ENCODE data around the gene MSH3.

Gene MSH3

DNA sequence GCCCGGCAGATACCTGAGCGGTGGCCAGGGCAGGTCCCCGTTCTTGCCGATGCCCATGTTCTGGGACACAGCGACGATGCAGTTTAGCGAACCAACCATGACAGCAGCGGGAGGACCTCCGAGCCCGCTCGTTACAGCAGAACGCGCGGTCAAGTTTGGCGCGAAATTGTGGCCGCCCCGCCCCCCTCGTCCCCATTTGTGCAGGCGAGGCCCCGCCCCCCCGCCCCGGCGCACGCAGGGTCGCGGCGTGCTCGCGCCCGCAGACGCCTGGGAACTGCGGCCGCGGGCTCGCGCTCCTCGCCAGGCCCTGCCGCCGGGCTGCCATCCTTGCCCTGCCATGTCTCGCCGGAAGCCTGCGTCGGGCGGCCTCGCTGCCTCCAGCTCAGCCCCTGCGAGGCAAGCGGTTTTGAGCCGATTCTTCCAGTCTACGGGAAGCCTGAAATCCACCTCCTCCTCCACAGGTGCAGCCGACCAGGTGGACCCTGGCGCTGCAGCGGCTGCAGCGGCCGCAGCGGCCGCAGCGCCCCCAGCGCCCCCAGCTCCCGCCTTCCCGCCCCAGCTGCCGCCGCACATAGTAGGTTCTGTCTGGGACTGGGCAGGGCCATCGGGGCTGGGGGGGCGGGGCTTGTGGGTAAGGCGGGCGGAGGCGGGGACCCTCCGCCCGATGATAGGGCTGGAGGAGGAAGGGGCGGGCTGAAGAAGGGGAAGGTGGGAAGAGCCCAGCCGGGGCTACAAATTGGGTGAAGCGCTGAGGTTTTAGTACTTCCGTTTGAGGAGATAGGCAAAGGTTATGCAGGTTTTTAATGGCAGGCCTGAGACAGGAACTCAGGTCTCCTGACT, at the start of gene MSH3, which contains the start of gene DHFR:
MSH3 (plus strand) TSS at position 262 of the 840 bp plus-strand sequence; CDS start at position 338, 76 bp downstream.
DHFR (minus strand) TSS at position 593 of the 840 bp plus-strand sequence; CDS start at position 99, 494 bp downstream.
- DNase-seq (ENCODE audit: low read depth) = peak; percentile 79

DNA sequence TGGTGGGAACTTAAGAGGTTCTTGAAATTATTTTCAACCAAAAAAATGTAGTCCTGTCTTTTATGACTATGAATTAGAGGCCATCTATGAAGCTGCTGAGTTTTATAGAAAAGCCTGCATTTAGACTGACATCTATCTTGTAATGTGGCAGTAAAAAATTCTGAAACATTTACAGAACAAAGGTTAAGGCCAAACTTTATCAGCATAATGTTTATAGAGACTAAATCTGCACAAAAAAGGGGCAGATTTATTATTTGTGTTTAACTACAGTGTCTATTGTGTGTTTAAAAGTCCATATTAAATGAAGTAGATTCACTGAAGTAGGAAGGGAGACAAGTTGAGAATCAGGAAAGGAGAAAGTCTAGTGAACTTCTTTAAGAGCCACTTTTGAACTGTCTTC, 47.1 kb upstream of the MSH3 start:
- DNase-seq (ENCODE audit: low read depth) = no peak

DNA sequence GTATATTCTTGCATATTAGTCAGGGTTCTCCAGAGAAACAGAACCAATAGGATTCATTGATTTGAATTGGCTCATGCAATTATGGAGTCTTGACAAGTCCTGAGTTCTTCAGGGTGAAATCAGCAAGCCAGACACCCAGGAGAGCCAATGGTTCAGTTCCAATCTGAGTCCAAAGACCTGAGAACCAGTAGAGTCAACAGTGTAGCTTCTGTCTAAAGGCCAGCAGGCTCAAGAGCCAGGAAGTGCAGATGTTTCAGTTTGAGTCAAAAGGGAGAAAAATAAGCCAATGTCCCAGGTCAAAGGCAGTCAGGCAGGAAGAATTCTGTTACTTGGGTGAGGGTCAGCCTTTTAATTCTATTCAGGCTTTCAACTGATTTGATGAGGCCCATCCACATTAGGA, 46.6 kb upstream of the MSH3 start:
- no peak for DNase-seq (ENCODE audit: low read depth)

DNA sequence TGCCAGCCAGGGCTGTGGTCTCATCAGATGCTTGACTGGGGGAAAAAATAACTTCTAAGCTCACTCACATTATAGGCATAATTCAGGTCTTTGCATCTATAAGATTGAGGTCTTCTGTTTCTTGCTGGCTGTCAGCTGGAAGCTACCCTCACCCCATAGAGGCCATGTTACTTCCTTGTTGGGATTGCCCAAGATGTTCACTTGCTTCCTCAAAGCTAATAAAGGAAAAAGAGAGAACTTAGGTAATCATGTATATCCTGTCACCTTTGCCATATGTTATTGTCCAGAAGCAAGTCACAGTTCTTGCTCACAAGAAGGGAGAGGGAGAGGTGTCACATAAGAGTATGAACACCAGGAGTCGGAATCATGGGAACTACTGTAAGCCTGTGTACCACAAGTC, 45.7 kb upstream of the MSH3 start:
- DNase-seq (ENCODE audit: low read depth) = no peak

DNA sequence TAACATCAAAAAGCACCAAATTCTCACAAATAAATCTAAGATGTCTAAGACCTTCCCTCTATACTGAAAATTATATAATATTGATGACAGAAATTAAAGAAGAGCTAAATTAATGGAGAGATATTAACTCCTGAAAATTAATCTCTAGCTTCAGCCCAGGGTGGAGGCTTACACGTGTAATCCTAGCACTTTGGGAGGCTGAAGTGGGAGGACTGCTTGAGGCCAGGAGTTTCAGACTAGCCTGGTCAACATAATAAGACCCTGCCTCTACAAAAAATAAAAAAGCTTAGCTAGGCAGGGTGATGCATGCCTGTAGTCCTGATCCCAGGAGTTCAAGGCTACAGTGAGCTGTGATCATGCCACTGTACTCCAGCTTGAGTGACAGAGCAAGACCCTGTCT, 44.8 kb upstream of the MSH3 start:
- DNase-seq (ENCODE audit: low read depth) = no peak

DNA sequence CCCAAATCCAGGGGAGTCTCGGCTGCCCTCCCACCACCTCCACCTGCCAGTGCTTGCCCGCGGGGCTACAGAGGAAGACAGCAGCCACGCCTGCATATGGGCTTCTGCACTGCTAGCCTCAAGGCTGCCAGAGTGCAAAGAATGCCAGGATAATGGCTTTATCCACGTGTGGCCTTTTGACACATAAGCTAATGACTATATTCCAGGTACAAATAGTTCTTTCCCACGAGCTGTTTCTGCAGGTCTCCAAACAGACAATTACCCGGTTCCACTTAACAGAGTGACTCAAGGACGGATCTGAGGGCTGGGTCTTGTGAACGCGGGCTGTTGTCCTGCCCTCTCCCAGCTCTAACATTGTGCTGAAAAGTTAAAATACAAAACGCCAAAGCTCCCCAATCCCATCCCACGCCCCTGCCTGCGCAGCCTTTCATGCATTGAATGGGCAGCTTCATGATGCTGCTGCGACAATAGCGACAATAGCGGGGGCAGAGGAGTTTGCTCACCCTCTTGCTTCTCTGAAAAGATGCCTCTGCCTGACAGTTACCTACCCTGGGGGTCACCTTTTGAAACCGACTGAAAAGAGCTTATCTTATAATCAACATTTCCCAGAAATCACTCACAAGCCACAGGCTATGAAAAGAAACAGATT, 39.1 kb upstream of the MSH3 start:
- no peak for DNase-seq (ENCODE audit: low read depth)

DNA sequence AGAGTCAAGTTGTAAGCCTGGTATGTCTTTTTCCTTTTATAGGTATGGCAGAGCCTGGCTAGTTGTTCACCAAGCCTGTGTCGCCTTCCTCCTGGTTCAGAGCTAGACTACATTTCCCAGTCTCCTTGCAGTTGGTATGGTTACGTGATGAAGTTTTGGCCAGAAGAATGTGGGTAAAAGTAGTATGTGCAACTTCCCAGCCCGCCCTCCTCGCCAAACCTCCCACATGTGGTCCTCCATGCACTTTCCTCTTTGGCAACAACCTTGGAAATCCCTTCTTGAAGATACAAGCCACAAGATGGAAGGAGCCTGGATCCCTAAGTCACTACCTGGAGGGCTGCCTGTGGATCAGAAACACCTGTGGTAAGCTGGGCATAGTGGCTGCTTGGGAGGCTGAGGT, 36.0 kb upstream of the MSH3 start:
- DNase-seq (ENCODE audit: low read depth) = no peak

DNA sequence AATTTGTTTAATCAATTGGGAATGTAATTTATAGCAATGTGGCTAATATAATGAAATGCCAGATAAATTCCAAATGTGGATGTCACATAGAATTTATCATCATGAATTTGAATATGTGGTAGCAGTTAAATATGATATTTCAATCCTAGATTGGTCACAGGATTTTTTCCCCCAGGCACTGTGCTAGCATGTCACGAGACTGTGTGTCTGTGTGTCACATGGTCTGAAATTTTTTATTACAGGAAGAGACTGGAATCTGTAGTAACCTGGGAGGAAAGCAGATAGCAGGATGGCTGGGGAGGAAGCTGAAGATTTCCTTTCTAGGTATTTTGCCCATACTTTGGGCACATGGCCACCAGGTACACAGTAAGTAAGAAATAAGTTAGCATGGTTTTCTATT, 35.4 kb upstream of the MSH3 start:
- DNase-seq (ENCODE audit: low read depth) = no peak

DNA sequence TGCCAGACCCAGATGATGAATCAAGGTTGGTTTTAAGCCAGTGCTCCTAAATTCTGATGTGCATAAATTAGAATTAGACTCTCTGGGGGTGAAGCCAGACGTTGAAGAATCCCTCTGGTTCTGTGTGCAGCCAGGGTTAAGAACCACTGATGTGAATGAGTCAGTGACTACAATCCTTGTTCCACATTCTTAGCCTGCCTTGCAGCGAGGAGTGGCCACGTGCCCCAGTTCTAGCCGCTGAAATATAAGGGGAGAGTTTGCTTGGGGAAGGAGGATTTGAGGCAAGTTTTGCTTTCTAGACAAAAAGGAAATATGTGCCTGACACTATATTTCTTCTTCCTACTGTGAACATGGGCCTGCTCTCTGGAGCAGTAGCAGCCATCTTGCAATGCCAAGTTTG, 34.2 kb upstream of the MSH3 start:
- DNase-seq (ENCODE audit: low read depth) = no peak

DNA sequence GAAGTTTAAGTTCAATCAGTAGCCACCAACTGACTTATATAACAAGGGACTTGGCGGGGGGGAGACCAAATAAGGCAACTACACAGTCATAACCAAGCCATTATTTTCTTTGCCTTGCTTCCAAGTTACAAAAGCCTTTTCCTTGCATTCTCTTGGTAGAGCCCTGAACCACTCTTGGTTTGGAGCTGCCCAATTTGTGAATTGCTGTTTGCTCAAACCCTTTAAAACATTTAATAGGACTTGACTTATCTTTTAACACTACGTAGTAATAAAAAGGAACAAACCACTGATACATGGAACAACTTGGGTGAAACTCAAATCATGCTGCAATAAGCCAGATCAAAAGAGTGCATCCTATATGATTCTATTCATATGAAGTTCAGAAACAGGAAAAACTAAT, 31.7 kb upstream of the MSH3 start:
- DNase-seq (ENCODE audit: low read depth) = peak; percentile 15

DNA sequence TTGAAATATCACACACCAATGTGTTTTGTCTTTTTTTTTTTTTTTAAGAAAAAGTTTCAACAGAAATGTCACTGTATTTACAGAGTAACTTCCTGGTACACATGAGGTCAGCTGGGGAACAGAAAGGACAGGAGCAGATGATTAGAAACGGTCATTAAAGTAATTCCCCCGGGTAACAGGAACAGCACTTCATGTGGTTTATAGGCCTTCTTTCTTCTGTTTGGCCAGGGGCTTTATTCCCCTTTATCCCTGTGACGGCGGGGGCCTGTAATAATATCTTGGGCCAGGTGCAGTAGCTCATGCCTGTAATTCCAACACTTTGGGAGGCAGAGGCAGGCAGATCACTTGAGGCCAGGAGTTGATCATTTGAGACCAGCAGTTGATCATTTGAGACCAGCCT, 30.5 kb upstream of the MSH3 start:
- no peak for DNase-seq (ENCODE audit: low read depth)

DNA sequence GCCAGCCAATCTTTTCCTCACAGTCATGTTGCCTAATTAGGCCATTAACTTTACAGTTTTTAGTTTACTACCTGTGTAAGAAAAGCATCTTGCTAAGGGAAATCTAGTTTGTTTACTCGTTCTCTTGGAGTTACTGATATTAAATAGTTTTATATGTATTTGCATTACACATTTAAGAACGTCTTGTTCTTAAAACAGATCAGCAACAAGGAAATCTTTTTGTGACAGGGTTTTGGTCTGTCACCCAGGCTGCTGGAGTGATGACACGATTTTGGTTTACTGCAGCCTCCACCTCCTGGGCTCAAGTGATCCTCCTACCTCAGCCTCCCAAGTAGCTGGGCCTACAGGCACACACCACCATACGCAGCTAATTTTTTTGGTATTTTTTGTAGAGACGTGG, 29.2 kb upstream of the MSH3 start:
- DNase-seq (ENCODE audit: low read depth) = no peak

DNA sequence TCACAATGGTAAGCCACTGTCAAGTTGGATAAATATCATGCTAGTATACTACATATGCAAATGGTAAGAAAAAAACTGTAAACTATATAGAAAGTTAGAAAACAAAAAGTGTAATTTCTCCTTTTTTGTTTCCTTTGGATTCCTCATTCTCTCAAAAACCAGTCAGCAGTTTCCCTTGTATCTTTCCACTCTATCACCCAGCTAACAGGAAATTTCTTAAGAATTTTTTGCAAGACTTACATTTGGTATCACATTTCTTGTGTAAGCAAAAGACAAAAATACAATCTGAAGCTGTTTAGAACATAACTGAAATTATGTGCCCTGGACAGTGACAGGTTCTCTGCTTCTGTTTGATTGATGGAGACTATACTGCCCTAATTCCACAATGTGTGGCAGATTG, 25.2 kb upstream of the MSH3 start:
- no peak for DNase-seq (ENCODE audit: low read depth)

DNA sequence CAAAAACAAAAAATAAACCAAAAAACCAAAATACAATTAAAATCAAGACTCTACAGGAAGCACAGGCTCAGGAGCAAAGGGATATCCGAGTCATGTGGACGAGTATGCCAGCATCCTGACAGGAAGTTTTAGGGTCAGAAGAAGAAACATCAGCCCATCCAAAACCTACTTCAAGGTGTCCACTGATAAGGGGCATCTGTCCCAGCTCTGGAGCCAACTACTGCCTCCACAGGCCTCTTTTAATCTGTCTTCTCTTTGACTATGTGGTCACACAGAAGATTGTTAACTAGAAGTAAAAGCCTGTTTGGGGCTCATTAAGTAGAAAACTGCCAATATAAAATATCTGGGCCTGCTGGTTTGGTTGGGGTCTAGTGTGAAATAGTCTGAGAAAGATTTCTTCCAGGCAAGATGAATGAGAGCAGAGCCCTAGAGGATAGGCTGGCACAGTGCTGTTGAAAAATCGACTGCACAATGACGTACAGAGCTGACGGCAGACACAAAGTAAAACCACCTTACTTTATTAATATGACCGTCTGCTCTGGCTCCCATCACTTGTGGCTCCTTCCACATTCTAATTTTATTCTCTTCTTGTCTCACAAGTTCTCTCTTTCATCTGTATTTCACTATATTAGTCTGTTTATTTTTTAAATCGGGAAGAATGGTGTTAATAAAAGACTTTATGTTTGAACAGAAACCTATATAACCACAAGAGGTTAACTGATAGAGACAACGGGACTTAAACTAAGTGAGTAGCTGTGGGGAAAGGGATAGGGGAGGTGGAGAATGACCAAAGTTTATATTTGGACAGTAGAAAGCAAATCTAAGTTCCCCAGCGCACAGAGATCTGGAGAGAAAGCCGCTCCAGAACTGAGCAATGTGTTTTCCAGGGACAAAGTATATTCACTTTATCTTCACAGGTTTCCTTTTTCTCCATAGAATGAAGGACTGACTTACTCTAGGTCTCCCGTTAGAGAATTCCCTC, 22.9 kb upstream of the MSH3 start:
- DNase-seq (ENCODE audit: low read depth) = no peak

DNA sequence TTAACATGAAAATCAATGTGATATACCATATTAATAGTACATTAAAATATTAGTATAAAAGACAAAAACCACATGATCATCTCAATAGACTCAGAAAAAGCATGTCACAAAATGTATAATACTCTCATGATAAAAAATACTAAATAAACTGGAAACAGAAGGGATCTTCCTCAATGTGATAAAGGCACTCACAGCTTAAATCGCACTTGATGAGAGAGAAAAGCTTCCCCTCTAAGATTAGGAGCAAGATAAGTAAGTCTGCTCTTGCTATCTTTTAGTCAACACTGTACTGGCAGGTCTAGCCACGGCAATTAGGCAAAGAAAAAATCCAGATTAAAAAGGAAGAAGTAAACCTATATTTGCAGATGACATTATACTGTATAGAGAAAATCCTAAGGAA, 21.8 kb upstream of the MSH3 start:
- no peak for DNase-seq (ENCODE audit: low read depth)

DNA sequence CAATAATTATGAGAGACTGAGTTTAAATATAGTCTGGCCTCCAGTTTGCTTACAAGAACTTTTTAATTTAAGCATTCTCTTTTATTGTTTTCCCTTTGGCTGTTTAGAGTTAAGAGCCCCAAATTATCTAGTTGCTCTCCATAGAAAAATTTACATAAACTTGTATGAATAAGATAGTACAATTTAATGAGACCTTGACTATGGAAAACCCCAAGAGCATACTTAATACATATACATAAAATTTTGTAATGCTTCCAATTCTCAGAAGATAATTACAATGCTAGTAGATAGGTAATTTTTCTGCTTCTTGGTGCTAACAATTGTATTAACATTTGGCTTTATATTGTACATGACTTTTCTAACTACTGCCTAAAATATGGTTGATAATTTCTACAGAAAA, 20.3 kb upstream of the MSH3 start:
- DNase-seq (ENCODE audit: low read depth) = no peak

DNA sequence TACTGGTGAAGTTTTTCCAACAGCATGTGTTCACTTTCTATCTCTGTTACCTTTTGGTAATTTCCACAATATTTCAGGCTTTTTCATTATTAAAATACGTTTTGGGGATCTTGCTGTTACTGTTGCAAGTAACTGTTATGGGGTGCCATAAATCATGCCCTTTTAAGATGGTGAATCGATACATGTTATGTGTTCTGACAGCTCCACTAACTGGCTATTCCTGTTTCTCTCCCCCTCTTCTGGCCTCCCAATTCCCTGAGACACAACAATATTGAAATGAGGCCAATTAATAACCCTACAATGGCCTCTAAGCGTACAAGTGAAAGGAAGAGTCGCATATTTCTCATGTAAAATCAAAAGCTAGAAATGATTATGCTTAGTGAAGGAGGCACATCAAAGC, 13.1 kb upstream of the MSH3 start:
- no peak for DNase-seq (ENCODE audit: low read depth)

DNA sequence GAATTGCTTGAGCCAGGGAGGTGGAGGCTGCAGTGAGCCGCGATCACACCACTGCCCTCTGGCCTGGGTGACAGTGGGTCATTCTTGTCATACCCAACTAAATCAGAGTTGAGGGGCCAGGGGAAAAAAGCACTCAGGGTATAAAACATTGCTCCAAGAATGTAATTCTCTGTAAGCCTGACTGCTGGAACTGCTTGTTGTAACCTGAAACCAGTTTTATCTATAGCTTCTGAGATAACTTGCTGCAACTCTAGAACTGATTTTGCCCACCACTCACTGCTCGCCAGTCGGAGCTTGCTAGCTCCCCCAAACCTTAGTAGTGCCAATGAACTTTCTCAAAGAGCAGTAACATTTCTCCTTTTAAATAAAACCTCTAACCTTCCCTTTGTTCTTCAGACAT, 9.6 kb upstream of the MSH3 start:
- DNase-seq (ENCODE audit: low read depth) = no peak

DNA sequence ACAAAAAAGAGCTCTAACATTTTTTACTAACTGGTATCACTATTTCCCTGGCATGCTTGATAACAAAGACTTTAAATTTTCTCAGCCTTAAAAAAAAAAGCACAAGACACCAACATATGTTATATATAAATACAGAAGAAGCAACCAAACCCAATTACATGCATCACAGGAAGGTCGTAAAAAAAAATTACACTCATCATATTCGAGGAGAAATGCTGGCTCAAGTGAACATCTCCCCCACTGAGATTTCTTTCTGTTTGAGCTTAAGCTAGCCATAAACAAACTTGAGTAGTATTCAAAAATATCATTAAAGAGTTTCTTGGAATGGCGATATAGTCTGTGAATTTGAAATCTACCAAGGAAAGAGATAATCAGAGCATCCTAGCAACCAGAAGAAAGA, 7.5 kb upstream of the MSH3 start:
- DNase-seq (ENCODE audit: low read depth) = no peak

DNA sequence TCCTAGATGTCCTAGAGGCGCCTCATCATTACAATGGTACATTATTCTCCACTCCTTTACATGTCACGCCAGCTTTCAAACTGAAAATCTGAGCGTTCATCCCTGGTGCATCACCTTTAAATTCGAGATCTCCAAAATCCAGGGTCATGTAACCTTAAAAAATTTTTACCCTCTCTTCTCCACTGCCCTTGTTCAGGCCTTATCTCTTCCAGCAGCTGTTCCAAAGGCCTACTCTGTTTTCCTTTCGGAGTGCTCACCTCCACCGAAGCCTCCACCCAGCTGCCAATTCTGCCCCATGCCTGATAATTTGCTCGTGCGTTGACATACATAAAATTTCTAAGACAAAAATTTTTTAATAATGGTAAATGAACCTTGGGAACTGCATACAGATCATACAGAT, 950 bp upstream of the MSH3 start:
- DNase-seq (ENCODE audit: low read depth) = no peak

DNA sequence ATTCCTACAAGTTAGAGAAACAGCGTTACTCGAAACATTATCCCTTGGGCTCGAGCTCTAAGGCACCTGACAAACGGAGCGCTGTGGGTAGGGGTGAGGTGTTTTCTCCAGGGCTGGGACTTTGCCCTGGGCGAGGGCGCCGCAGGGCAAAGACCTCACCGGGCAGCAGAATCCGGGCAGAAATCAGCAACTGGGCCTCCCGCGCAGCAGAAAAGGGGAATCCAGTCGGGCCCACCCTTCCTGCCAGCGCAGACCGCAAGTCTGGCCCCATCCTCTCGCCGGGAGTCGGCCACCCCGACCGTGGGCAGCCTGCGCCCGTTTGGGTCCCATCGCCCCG, 430 bp upstream of the MSH3 start:
- no peak for DNase-seq (ENCODE audit: low read depth)

DNA sequence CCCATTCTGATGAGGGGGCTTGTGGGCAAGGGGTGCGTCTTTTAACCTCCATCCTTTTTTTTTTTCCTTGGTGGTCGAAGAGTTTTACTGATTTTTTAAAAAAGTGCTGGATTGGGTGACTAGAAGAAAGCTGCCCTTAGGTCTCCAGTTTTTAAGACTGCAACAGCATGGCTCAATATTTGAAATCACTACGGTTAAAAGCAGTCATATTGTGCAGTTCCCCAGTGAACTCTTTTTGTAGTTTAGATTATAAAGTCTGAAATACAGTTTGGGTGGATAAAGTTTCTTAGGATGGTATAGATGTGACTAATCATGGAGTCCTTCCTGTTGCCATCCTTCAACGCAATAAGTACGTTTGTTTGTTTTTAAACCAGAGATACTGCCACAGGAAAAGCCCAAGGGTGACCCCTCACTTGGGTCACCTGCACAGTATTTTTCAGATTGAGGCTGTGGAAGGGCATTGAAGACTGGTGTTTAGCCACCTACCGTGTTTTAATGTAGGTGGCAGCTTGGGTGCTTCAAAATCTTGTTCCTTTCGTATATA, 851 bp downstream of the MSH3 start:
- DNase-seq (ENCODE audit: low read depth) = no peak

All from stromal cell of bone marrow (primary cell).